ENCODE results near the gene SIT1.

GRCh38 chr9:35687972-35688557, 37.3 kb upstream of the SIT1 start:
- TF ChIP-seq EP300 (IDR thresholded peaks at IDR 0.05) = no peak
- TF ChIP-seq, protein P1, sequence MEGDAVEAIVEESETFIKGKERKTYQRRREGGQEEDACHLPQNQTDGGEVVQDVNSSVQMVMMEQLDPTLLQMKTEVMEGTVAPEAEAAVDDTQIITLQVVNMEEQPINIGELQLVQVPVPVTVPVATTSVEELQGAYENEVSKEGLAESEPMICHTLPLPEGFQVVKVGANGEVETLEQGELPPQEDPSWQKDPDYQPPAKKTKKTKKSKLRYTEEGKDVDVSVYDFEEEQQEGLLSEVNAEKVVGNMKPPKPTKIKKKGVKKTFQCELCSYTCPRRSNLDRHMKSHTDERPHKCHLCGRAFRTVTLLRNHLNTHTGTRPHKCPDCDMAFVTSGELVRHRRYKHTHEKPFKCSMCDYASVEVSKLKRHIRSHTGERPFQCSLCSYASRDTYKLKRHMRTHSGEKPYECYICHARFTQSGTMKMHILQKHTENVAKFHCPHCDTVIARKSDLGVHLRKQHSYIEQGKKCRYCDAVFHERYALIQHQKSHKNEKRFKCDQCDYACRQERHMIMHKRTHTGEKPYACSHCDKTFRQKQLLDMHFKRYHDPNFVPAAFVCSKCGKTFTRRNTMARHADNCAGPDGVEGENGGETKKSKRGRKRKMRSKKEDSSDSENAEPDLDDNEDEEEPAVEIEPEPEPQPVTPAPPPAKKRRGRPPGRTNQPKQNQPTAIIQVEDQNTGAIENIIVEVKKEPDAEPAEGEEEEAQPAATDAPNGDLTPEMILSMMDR (IDR thresholded peaks at IDR 0.05) = no peak
- no peak for TF ChIP-seq POLR2A (IDR thresholded peaks at IDR 0.05)
- peak in 2 of 4 donors; percentile 39 to 43 for TF ChIP-seq POLR2AphosphoS5 (IDR thresholded peaks at IDR 0.05)

All from sigmoid colon (tissue), 4 donors.